22Rv1 (cell line): Measurements from ENCODE around the gene TIGD1.
"Not testable (repeated sequence)": the region's sequence is repeated elsewhere in the genome, so short reads cannot be mapped to it uniquely, and the experiment has no call there.

ENCODE experiments used
- ZFX ChIP-seq: fragments of 450-650 bp; IDR thresholded peaks from 2 replicates; pipeline ENCODE4 v1.6.1; 2017; ENCODE audit warnings: antibody characterized with exemption, borderline replicate concordance
- TF ChIP-seq, protein P1 (sequence below): fragments of 450-650 bp; IDR thresholded peaks from 2 replicates; pipeline ENCODE4 v1.5.1; 2017; ENCODE audit warnings: mild to moderate bottlenecking

DNA sequence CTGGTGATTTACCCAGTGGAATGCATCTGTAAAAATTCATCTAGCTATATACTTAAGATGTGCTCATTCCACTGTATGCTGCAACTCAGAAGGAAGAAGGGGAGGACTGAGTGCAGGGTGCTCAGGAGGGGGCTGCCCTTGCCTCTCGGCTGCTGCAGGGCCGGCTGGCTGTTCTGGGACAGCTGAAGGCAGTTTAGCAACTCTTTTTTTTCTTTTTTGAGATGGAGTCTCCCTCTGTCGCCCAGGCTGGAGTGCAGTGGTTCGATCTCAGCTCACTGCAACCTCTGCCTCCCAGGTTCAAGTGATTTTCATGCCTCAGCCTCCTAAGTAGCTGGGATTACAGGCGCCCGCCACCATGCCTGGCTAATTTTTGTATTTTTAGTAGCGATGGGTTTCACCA, 17.5 kb downstream of the TIGD1 start:
- TF ChIP-seq, protein P1, sequence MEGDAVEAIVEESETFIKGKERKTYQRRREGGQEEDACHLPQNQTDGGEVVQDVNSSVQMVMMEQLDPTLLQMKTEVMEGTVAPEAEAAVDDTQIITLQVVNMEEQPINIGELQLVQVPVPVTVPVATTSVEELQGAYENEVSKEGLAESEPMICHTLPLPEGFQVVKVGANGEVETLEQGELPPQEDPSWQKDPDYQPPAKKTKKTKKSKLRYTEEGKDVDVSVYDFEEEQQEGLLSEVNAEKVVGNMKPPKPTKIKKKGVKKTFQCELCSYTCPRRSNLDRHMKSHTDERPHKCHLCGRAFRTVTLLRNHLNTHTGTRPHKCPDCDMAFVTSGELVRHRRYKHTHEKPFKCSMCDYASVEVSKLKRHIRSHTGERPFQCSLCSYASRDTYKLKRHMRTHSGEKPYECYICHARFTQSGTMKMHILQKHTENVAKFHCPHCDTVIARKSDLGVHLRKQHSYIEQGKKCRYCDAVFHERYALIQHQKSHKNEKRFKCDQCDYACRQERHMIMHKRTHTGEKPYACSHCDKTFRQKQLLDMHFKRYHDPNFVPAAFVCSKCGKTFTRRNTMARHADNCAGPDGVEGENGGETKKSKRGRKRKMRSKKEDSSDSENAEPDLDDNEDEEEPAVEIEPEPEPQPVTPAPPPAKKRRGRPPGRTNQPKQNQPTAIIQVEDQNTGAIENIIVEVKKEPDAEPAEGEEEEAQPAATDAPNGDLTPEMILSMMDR, result not testable (repeated sequence)
- TF ChIP-seq ZFX, result not testable (repeated sequence)
